Measurements from ENCODE around the gene KLHL4.
A peak's percentile ranks its signal among the peaks of the same experiment; 100 is the strongest.
"Not testable (repeated sequence)": the region's sequence is repeated elsewhere in the genome, so short reads cannot be mapped to it uniquely, and the experiment has no call there.

KLHL4 gene, protein sequence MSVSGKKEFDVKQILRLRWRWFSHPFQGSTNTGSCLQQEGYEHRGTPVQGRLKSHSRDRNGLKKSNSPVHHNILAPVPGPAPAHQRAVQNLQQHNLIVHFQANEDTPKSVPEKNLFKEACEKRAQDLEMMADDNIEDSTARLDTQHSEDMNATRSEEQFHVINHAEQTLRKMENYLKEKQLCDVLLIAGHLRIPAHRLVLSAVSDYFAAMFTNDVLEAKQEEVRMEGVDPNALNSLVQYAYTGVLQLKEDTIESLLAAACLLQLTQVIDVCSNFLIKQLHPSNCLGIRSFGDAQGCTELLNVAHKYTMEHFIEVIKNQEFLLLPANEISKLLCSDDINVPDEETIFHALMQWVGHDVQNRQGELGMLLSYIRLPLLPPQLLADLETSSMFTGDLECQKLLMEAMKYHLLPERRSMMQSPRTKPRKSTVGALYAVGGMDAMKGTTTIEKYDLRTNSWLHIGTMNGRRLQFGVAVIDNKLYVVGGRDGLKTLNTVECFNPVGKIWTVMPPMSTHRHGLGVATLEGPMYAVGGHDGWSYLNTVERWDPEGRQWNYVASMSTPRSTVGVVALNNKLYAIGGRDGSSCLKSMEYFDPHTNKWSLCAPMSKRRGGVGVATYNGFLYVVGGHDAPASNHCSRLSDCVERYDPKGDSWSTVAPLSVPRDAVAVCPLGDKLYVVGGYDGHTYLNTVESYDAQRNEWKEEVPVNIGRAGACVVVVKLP

DNA sequence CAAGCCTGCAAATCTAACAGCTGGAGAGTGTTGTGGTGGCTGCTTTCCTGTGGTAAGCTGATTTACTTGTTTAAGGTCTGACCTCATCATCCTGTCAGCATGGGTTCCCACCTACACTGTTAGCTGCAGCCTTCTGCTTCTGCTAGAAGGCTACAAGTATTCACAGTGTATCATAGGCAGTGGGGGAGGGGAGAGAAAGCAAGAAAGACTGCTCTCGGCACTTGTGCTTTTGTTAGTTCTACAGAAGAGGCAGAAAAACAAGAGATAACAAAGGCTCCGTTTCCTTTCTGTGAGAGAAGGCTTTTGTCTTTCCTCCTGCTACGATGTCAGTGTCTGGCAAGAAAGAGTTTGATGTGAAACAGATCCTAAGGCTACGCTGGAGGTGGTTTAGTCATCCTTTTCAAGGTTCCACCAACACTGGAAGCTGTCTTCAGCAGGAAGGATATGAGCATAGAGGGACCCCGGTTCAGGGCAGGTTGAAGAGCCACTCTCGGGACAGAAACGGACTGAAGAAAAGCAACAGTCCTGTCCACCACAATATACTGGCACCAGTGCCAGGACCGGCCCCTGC is at the start of gene KLHL4:
Gene KLHL4, plus strand, starts transcription at position 232 of the 571 bp plus-strand sequence. Its CDS starts 92 bp downstream, at position 324.
- no peak for DNase-seq (ENCODE audit: low read depth)

DNA sequence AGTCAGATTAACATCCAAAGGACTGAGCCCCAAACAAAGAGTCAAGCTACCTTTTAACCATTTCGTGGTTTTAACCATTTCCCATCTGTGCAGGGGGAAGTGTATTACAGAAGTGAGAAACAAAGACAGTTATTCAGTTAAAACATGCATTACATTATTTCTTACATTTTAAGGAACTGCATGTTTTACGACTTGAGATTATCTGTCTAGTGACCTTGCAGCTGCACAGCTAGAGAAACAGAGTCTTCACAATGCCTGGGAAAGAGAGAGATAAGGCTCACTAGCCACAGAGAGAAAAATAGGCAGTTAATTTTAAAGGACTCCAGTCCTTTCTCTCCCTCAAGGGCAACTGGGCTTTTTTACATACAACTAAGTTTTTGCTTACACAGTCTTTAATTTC is 48.7 kb upstream of the KLHL4 start:
- DNase-seq (ENCODE audit: low read depth) = no peak

DNA sequence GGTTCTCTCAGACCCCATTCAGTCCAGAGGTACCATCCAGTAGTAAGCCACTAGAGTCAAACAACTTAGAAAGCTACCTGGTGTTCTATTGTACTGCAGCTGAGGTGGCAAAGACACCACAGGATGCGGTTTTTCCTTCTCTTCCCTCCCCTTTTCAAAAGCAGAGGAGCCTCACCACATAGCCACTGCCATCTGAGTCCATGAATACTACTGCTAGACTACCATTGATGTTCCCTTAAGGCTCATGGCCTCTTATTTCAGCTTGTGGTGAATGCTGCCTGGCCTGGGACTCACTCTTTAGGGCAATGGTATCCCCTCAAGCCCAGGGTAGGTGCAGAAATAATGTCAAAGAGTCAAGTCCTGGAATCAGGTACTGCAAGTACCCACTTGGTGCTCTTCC is 41.8 kb upstream of the KLHL4 start:
- no peak for DNase-seq (ENCODE audit: low read depth)

DNA sequence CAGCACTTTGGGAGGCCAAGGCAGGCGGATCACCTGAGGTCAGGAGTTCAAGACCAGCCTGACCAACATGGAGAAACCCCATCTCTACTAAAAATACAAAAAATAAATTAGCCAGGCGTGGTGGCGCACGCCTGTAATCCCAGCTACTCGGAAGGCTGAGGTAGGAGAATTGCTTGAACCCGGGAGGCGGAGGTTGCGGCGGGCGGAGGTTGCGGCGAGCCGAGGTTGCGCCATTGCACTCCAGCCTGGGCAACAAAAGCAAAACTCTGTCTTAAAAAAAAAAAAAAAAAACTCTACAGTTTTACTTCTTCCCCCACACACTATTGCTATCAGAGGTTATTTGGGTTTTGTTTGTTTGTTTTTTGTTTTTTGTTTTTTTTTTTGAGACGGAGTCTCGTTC is 38.9 kb upstream of the KLHL4 start:
- not testable (repeated sequence) for DNase-seq (ENCODE audit: low read depth)

DNA sequence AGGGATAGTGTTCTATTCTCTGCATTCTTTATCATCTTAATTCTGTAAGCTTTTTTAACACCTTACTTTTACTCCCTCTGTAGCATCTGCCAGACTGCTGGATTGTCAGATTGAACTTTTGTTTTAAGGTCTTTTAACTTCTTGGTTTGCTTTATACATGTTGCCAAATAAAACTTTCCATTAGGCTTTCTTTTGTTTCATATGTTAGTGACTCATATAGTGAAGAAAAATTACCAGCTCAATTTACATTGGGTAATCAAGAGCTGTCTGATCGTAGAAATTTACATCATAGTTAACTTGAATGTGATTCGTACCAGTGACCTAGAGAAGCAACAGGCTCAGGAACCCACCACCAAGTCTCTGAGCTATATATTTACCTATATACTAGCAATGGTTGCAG is 28.5 kb upstream of the KLHL4 start:
- no peak for DNase-seq (ENCODE audit: low read depth)

DNA sequence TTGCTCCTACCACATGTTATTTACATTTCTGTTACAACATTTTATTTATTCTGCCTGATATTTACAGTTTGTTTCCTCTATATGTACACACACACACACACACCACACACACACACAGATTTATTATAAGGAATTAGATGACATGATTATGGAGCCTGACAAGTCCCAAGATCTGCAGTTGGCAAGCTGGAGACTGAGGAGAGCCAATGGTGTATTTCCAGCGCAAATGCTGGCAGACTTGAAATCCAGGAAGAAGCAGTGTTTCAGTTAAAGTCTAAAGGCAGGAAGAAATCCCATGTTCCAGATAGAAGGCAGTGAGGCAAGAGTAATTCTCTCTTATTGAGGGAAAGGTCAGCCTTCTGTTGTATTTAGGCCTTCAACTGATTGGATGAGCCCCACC is 1.8 kb upstream of the KLHL4 start:
- no peak for DNase-seq (ENCODE audit: low read depth)

DNA sequence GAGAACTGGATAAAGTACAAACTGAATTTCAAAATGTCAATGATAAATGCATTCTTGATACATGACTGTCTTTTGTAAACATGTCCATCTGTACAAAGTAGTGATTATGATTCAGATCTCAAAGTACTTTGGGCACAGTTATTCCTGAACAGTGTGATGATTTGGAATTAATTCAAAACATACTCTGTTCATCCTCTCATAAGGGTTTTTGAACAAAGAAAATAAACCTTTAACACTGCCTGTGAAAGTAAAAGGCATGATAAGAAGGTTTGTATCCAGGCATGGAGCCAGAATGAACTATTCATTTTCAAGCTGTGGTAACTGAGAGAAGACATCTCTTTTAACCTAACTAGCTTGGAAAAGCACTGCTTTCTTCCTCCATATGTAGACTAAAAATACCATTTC is 883 bp upstream of the KLHL4 start:
- DNase-seq (ENCODE audit: low read depth) = no peak

DNA sequence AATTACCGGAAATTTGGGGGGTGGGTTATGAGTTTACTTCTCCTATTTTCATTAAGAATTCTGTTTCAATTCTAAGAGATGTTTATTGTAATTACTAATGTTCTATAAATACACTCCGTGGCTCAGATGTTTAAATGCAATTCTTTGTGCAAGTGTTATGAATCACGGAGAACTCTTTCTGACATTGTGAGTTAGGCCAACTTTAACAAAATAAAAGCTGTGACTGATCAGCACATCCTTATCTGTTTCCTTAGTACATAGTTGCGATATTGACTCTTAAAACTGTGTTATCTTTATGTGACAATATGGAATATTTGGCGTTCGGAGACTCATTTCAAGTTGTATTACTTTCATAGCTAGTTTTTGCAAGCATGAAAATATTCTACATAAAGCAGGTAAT is 902 bp downstream of the KLHL4 start:
- DNase-seq (ENCODE audit: low read depth) = no peak

DNA sequence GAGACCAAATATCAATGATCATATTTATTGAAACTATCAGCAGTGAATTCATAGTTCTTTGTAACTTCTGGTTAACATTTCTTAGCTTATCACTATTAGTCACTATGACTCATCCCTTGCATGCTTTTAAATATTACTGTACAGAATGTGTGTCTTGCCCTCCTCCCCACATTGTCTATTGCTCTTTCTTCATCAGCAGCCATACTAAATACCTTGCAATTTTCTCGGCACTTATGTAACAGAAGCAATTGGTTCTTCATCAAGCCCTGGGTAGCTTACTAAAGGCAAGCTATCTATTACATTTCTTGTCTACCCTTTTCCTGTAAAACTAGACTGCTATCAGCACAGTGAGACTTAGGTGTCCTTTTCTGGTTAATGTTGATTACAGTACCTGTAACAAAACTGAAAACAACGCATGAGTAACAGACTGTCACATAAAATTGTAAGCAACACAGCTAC is 8.2 kb downstream of the KLHL4 start:
- peak; percentile 3 for DNase-seq (ENCODE audit: low read depth)

DNA sequence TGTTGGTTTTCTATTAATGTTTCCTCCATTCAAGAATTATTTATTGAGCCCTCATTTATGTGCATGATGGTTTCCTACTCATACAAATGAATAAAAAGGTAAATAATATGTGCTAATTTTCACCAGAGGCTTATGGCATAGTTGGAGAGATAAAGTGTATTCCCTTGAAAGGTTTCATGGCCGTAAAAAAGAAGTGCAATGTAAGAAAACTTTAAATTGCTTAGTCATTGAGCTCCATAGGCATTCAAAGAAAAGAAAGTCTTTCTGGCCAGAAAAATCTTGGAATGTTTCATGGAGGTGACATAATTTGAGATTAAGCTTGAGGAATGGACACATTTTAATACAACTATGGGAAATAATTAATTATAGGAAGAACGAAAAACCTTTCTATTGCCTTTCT is 8.7 kb downstream of the KLHL4 start:
- no peak for DNase-seq (ENCODE audit: low read depth)

DNA sequence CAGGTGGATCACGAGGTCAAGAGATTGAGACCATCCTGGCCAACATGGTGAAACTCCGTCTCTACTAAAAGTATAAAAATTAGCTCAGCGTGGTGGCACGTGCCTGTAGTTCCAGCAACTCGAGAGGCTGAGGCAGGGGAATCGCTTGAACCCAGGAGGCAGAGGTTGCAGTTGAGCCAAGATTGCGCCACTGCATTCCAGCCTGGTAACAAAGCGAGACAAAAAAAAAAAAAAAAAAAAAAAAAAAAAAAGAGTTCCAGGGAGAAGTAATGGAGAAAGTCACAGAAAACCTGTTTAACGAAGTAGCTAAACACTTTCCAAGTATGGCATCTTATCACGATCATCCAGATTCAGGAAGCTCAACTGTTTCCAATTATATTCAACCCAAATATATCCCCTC is 10.9 kb downstream of the KLHL4 start:
- DNase-seq (ENCODE audit: low read depth) = no peak

DNA sequence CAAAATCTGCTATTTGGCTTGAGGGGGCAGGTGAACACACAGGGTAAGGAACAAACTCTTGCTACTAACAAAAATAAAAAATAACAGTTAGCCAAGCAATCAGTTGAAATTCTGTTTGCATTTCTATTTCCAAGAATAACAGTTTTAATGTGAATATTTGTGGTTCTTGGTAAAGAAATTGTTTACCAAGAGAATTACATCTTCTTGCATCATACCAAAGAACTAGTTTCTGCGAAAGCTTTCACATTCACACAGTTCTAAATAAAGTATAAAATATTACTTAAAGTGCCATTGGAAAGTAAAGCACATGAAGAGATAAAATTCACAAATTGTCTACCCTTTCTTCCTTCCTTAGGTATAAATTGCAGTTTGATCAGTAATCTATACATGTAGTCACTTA is 54.4 kb downstream of the KLHL4 start:
- no peak for DNase-seq (ENCODE audit: low read depth)

DNA sequence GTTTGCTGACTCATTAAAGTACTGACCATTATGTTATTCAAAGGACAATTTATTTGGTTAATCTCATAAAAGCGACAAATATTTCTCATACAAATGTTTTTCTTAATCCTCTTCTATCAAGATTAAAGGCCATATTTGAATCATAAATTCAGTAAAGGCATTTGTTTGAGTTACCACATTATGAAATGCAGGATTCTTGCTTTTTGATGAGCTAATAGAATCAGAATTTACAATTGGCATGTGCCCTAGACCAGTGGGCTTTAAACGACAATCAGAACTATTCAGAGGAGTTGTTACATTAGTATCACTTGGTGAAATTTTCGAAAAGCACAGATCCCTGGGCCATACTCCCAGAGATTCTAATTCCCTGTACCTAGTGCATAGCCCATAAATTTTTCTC is 55.3 kb downstream of the KLHL4 start:
- DNase-seq (ENCODE audit: low read depth) = no peak

DNA sequence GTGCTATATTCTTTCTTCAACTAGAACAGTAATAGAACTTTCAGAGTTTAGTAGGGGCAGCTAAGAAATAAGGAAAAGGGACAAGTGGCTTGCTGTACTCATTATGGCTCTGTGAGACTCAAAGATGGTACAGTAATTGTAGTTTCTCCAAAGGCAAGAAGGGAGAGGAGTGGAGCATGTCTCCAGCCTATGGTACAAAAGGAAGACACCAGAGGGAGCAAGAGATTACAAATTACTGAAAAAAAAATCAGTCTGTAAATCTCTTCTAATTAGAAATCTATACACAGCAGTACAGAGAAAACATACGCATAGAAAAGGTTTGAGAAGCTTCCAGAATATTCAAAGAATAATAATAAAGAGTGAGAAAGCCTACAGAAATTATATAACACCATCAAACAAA is 61.4 kb downstream of the KLHL4 start:
- no peak for DNase-seq (ENCODE audit: low read depth)

DNA sequence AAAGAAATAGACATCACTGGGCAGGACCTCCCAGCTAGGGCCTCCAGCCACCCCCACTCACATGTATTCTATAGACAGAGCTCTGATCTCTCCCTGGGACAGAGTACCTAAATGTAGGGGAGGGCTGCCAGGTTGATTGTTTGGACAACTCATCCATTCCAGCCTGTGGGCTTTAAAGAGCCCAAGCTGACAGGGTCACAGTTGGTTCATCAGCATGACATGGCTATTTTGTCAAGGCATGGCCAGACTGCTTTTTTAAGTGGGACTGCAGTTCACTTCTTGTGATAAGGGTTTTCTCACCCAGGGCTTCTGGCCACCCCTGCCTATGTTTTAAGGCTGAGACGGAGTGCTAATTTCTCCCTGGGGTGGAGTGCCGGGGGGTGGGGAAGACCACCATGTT is 63.3 kb downstream of the KLHL4 start:
- no peak for DNase-seq (ENCODE audit: low read depth)

DNA sequence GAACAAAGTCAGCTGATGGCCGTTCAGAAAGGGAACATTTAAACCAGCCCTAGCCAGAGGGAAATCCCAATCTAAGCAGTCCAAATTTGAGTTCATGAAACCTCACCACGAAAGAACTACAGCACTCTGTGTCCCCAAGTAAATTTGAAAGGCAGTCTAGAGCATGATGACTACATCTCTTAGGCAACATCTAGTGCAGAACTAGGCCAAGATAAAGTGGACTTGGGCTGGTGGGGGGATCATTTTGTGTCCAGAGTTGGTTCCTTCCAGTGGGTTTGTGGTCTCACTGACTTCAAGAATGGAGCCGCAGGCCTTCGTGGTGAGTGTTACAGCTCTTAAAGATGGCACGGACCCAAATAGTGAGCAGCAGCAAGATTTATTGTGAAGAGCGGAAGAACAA is 64.9 kb downstream of the KLHL4 start:
- DNase-seq (ENCODE audit: low read depth) = no peak

DNA sequence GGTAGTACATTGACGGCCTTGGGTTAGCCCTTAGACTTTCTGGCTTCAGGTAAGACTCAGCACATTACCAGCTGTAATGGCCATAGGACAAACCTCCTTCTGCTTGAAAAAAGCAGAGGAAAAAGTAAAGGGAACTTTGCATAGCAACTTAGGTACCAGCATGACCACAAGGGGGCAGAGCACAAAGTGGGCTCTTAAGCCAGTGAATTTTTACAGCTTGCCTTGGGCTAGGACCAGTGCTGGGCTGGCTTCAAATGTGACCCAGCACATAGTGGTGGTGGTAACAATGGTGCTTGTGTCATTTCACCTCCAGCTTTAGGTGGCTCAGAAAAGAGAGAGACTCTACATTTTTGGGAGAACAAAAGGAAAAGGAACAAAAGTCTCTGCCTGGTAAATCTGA is 66.1 kb downstream of the KLHL4 start:
- DNase-seq (ENCODE audit: low read depth) = no peak

DNA sequence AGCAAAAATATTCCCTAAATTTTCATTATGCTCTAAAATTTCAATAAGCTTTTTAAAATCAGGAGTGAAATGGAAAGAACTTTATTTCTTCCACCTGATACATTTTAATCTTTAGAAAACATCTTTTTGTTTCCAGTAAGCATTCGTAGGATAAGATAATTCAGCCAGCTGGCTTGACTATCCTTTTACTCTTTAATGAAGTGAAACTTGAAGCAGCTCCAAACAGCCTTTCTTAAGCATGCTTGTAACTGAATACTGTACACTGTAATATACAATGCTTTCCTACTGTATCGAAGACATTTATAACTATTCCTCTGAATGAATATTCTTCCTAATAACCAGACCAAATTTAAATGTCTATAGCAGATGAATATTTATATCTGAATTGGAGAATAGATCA is 98.8 kb downstream of the KLHL4 start:
- no peak for DNase-seq (ENCODE audit: low read depth)

DNA sequence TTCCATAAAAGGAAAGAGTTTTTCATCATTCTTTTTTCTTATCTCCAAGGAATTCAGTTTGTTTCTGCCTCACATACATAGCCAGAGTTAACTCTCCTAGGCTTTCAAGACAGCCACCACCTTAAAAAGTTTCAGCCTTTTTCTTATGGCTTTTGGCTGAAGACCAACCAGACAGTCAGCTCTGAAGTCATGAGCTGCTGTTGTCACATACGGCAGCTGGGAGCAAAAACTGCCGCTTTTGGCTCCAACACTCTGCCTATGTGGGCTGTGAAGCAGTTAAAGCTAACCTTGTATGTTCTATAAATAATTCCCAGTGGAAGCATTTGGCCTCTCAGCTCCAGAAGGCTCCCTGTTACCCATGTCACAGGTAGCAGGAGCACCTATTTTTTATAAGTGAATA is 104.1 kb downstream of the KLHL4 start:
- no peak for DNase-seq (ENCODE audit: low read depth)

DNA sequence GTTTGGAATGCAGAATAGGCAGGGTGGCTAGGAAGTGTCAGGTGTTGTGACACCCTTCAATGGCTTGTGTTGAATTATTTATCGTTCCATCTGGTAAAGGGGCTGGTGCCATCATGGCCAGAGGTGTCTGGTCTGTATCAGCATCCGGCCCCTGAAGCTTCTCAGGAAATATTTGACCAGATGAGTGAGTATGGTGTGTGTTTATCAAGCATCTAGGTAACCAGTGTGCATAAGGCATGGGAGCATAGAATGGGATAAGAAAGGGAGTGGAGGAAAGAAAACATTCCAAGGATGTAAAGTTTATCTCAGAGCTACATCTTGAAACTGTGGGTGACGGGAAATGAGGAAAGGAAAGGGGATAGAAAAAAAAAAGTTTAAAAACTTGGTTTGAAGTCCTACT is 109.4 kb downstream of the KLHL4 start:
- DNase-seq (ENCODE audit: low read depth) = no peak

DNA sequence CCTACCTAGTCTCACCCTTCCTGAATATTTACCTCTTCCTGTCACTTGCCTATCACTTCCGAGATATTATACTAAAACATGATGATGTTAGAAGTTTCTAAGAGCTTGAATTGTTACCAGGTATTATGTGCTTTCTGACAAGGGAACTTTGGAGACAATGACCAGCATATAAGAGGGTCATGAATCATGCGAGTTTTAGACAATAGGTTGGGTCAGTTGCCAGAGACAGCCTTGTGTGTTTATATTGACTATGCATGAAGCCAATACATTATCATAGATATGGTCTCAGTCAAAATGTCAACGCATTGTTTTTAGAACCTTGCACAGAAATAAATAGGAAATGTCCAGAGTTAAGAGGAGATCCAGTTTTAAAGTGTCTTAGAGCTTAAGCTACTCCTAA is 116.8 kb downstream of the KLHL4 start:
- DNase-seq (ENCODE audit: low read depth) = no peak

DNA sequence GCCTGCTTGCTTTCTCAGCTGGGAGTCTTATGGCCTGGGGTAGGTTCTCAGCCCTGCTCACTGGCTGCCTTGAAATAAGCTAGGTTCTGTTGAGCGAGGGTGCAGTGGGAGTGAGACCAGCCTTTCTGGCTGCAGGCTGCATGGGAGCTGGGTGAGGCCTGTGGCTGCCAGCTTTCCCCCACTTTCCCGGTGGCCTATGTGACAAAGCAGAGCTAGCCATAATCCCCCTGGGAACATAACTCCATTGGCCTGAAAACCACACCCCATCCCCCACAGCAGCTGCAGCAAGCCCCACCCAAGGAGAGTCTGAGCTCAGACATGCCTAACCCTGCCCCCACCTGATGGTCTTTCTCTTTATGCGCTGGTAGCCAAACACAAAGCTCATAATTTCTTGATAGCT is 118.9 kb downstream of the KLHL4 start:
- DNase-seq (ENCODE audit: low read depth) = no peak

DNA sequence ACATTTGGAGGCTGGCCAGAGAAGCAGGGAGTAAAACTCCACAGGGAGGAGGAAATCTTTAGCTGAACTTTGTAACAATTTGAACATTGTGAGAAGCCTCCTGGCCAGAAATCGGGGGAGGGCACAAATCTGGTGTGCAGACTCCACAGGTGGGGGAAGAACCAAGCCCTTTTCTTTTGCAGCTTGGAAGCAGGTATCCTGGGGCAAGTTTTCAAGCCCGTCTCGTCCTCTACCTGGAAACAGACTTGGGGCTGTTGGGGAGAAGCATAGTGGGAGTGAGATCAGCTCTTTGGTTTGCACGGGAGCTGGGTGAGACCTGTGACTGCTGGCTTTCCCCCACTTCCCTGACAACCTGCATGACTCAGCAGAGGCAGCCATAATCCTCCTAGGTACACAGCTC is 123.8 kb downstream of the KLHL4 start:
- not testable (repeated sequence) for DNase-seq (ENCODE audit: low read depth)

All from ELR (cell line).